ENCODE results near the gene NEU1. TPM values are rescaled to one million over a fixed set of nuclear protein-coding genes. Genes with fewer than 3 reads are reported as not detected.
A peak's percentile ranks its signal among the peaks of the same experiment; 100 is the strongest.

The NEU1 gene
- total RNA-seq, 1 donor from 2014 or later = 46.9 TPM

GRCh38 chr6:31881136-31881859, 18.7 kb upstream of the NEU1 start:
- no peaks in the 10 kb centered on the region for H3K4me1 Mint-ChIP-seq (ENCODE audit: unreplicated experiment)
- H3K9me3 Mint-ChIP-seq = no peaks in the 10 kb centered on the region
- H3K27me3 Mint-ChIP-seq = no peaks in the 10 kb centered on the region
- no peak for DNase-seq (ENCODE audit: extremely low spot score, unreplicated experiment)
- no peak overlapping the region for H3K4me3 Mint-ChIP-seq
- TF ChIP-seq CTCF (conservative IDR thresholded peaks at IDR 0.05) = no peak
- peaks cover 16% of the 10 kb centered on the region for H3K36me3 Mint-ChIP-seq
- no peak overlapping the region for H3K27ac Mint-ChIP-seq

DNA sequence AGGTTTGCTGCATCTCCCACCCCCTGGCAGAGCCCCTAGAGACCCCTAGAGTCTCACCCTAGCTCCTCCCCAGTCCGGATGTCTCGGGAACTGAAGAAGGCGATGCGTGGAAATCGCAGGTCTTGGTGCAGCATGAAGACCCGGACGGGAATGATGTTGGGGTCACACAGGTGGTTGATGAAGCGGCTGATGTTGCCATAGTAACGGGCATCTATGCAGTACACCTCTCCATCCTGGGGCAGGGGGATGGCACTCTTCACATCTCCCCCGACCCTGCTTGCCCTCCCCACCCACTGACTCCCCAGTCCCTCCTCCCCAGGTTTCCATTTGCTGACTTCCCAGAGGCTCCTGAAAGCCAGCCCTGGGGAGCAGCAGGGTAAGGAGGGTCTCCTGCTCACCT, 18.0 kb upstream of the NEU1 start:
- H3K4me1 Mint-ChIP-seq (ENCODE audit: unreplicated experiment) = no peaks in the 10 kb centered on the region
- no peak for DNase-seq (ENCODE audit: extremely low spot score, unreplicated experiment)
- peaks cover 12% of the 10 kb centered on the region for H3K36me3 Mint-ChIP-seq
- H3K27me3 Mint-ChIP-seq = no peaks in the 10 kb centered on the region
- H3K9me3 Mint-ChIP-seq = no peaks in the 10 kb centered on the region
- TF ChIP-seq CTCF (conservative IDR thresholded peaks at IDR 0.05) = no peak
- no peak overlapping the region for H3K4me3 Mint-ChIP-seq
- H3K27ac Mint-ChIP-seq = no peak overlapping the region

DNA sequence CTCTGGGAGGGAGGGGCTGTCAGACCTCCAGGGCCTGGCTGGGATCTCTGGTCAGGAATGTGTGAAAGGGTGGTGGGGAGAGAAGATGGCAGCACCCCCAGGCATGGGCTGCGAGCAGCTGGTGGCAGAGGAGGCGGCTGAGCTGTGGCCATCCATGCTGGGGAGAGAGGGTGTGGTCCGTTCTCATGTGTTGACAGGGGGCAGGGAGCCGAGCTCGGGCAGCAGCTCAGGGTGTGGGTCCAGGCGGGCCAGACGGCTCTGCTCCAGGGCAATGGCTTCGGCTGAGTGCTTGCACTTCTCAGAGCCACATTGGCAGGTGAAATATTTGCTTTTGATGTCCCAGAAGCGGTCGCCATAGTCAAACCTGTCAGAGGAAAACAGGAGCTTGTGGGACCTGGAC, 17.3 kb upstream of the NEU1 start:
- DNase-seq (ENCODE audit: extremely low spot score, unreplicated experiment) = no peak
- Mint-ChIP-seq H3K4me1 (ENCODE audit: unreplicated experiment) (no peaks in the 10 kb centered on the region), H3K9me3 (no peaks in the 10 kb centered on the region), H3K4me3 (no peak overlapping the region), H3K27ac (no peak overlapping the region), H3K27me3 (no peaks in the 10 kb centered on the region), H3K36me3 (peaks cover 9% of the 10 kb centered on the region)
- TF ChIP-seq CTCF (conservative IDR thresholded peaks at IDR 0.05) = no peak

GRCh38 chr6:31879143-31879542, 16.5 kb upstream of the NEU1 start:
- DNase-seq (ENCODE audit: extremely low spot score, unreplicated experiment) = no peak
- Mint-ChIP-seq H3K36me3 (peaks cover 9% of the 10 kb centered on the region), H3K4me1 (ENCODE audit: unreplicated experiment) (no peaks in the 10 kb centered on the region), H3K9me3 (no peaks in the 10 kb centered on the region), H3K4me3 (no peak overlapping the region), H3K27me3 (no peaks in the 10 kb centered on the region), H3K27ac (peak overlapping the region; percentile 56)
- no peak for TF ChIP-seq CTCF (conservative IDR thresholded peaks at IDR 0.05)

GRCh38 chr6:31878726-31879125, 16.1 kb upstream of the NEU1 start, which contains the start of gene SLC44A4:
TSS of gene SLC44A4 (minus strand) at chr6:31878997. CDS start at chr6:31878980, 17 bp downstream.
- no peak within 1 kb of the TSS for H3K4me3 Mint-ChIP-seq
- H3K27me3 Mint-ChIP-seq = no peaks in the 10 kb centered on the region
- no peaks in the 10 kb centered on the region for H3K9me3 Mint-ChIP-seq
- H3K27ac Mint-ChIP-seq = peak within 1 kb of the TSS; percentile 56
- DNase-seq (ENCODE audit: extremely low spot score, unreplicated experiment) = no peak
- TF ChIP-seq CTCF (conservative IDR thresholded peaks at IDR 0.05) = no peak
- peaks cover 9% of the 10 kb centered on the region for H3K36me3 Mint-ChIP-seq
- H3K4me1 Mint-ChIP-seq (ENCODE audit: unreplicated experiment) = no peaks in the 10 kb centered on the region

Measured in type B pancreatic cell (in vitro differentiated cells).